LNCAP (cell line): ENCODE results near the gene SLC38A8.

Source experiments
- TF ChIP-seq, protein P1 (sequence below): fragments of 450-650 bp; IDR thresholded peaks from 2 replicates; pipeline ENCODE4 v1.5.1; 2017; ENCODE audit warnings: mild to moderate bottlenecking

The SLC38A8 gene

DNA sequence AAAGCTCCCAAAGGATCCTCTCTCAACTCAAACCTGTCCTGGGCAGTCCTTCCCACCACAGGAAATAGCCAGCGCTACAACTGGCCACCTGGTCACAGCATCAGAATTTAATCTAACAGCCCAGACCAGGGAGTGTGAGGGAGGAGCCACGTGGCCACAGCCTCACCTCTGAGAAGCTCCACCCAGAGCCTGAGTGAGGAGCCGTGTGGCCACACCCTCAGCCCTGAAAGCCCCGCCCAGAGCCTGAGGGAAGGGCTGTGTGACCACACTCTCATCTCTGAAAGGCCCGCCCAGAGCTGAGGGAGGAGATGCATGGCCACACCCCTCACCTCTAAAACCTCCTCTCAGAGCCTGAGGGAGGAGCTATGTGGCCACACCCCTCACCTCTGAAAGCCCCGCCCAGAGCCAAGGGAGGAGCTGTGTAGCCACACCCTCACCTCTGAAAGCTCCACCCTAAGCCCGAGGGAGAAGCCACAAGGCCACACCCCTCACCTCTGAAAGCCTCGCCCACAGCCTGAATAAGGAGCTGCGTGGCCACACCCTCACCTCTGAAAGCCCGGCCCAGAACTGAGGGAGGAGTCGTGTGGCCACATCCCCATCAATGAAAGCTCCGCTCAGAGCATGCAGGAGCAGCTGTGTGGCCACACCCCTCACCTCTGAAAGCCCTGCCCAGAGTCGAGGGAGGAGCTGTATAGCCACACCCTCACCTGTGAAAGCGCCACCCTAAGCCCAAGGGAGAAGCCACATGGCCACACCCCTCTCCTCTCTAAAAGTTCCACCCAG lies 28.6 kb downstream of the SLC38A8 start:
- TF ChIP-seq, protein P1, sequence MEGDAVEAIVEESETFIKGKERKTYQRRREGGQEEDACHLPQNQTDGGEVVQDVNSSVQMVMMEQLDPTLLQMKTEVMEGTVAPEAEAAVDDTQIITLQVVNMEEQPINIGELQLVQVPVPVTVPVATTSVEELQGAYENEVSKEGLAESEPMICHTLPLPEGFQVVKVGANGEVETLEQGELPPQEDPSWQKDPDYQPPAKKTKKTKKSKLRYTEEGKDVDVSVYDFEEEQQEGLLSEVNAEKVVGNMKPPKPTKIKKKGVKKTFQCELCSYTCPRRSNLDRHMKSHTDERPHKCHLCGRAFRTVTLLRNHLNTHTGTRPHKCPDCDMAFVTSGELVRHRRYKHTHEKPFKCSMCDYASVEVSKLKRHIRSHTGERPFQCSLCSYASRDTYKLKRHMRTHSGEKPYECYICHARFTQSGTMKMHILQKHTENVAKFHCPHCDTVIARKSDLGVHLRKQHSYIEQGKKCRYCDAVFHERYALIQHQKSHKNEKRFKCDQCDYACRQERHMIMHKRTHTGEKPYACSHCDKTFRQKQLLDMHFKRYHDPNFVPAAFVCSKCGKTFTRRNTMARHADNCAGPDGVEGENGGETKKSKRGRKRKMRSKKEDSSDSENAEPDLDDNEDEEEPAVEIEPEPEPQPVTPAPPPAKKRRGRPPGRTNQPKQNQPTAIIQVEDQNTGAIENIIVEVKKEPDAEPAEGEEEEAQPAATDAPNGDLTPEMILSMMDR, result no peak

DNA sequence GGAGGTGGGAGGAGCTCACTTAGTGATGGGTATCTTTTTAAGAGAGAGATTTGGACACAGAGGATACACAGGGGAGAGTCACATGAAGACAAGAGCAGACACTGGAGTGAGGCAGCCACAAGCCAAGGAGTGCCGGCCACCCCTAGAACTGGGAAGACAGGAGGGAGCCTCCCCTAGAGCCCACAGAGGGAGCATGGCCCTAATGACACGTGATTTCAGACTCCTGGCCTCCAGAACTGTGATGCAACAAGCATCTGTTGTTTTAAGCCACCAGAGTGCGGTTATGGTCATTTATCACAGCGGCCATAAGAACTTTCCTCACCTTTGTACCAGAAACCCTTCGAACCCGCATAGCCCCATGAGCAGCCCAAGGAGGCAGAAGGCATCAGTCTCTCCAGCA lies 33.3 kb downstream of the SLC38A8 start:
- TF ChIP-seq, protein P1, result no peak

DNA sequence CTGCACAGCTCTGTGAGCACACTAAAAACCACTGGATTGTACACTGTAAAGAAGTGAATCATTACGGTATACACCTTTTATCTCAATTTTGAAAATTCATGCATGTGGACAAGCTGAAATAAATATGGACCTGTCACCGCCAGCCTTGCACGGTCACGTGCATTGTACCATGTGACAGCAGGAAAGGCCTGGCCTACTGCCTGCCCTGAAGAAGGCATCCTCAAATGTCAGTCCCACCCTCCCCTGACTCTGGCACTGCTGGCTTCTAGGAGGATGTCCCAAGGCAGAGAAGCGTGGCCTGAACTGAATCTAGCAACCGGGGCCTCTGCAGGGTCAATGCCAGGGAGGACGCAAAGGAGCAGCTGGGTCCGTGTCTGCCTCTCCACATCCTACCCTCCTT lies 34.6 kb downstream of the SLC38A8 start:
- TF ChIP-seq, protein P1, result no peak

DNA sequence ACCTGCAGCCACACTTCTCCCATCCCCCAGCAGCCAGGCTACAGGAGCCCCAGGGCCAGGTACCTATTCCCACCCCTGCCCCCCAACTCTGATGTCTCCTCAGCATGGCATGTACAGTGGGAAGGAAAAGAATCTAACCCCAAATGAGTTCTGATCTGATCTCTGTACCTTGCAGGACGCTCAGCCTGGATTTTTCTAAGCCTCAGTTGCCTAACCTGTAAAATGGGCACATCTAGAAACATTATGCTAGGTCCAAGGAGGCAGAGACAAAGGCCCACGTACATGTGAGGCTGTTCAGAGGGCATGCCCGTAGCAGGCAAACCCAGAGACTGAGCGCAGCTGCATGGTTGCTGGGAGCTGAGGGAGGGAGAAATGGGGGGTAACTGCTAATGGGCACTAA lies 35.1 kb downstream of the SLC38A8 start:
- TF ChIP-seq, protein P1, result no peak

DNA sequence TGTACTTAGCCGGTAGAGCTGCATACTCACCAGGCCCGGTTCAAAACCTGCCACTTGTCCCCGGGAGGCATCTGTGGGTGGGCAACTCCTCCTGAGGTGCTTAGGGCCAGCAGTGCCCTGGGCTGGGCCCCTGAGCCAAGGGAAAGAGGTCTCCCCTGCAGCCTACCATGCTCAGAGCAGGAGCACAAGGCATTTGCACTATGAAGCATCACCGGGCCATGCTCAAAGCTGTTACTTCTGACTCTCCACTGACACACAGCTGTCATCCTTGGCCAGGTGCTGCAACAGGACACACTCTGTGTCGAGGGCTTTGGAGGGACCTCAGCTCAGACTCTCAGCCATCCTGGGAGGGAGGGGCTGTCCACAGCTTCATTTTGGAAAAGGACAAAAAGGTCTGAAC lies 37.2 kb downstream of the SLC38A8 start:
- TF ChIP-seq, protein P1, result no peak

DNA sequence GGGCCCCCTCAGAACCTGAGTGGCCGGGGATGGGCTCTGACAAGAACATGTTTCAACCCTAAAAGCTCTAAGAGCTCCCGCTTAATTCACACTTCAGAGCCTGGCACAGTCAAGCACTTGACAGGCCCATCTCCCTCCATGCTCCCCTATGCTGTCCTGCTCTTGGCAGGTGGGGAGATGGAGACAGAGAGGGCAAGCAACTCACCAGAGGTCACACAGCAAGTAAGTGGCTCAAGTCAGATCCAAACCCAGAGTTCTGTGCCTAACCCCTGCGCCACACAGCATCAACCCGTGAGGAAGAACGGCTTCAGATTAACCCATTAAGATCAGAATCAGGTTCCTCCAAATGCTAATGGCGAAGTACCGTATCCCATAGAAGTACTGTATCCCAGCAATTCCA lies 38.2 kb downstream of the SLC38A8 start:
- TF ChIP-seq, protein P1, result no peak

DNA sequence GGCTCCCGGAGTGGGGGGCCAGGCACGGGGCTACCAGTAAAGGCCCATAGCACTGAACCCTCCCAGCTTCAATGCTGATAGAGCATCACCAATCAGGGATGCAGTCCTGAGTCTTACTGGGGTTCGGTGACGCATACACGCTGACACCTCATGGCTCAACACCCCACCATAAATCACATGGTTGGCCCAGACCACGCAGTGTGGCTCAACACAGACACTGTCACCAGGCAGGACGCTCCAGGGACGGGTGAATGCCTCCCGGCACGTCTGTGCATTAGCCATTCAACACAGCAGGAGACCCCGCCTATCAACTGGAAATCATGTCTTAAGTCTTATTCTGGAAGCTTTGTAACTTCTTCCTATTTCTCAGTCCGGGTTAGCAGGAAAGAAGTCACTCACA lies 39.6 kb downstream of the SLC38A8 start:
- TF ChIP-seq, protein P1, result no peak

DNA sequence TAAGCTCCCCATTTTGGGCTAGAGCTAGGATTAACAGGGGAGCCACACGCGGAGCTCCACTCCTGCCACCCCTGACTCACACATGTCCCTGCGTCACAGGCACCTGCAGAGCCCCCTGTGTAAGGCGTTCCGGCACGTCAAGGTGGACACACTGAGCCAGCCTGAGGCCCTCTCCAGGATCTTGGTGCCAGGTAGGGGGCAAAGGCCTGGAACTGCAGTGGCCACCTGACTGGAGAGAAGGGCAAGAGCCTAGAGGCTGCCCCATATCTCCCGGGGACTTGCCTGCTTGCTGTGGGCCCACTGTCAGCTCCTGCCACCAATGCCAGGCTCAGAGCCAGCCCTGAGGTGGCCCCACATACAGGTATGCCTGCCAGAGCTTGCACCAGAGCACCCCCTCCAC lies 40.9 kb downstream of the SLC38A8 start:
- TF ChIP-seq, protein P1, result no peak
